Anterior cingulate cortex (tissue), 58 donors: ENCODE results near the gene NEU3.
"Not testable (repeated sequence)": the region's sequence is repeated elsewhere in the genome, so short reads cannot be mapped to it uniquely, and the experiment has no call there.

ENCODE experiments used
- DNase-seq, 58 donors: peaks; one replicate each; lab custom pipeline; 2025; lab: John Stamatoyannopoulos, UW

NEU3 gene

GRCh38 chr11:74980634-74981033, 8.1 kb upstream of the NEU3 start:
- DNase-seq = no peak

DNA sequence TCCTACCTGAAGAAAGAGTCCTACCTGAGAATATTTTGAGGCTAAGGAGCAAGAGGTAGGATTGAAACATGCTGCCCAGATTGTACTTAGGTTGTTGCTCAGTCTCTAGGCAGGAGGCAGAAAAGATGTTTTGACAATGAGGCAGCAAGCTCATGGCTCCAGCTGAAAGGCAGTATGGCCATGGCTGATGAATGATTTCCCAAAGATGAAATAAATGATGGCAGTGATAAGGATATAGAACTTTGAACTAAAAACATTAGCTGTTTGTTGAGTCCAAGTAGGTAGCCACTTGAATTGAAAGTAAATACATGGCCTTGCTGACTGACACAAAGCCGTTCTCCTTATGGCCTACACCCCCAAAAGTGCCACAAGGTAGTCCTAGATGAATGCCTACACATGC, 6.8 kb upstream of the NEU3 start:
- DNase-seq = no peak

DNA sequence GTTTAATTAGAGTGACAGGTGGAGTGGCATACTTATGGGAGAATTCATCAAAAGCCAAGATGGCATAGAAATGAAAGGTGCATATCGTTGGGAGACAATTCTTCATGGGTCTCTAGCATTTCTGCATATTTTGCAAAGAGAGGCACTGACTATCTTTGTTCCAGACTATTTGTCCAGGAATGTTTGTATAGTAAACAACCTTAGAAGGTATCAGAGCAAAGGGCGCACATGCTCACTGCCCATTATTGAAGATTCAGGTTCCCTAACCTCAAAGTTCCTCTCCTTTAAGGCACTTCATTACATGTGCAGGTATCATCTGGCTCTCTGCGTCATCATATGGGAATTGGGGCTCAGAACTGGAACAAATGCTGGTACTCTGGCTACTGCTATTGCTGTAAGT, 4.7 kb upstream of the NEU3 start:
- DNase-seq = no peak

GRCh38 chr11:74984730-74985129, 4.0 kb upstream of the NEU3 start:
- DNase-seq = no peak

GRCh38 chr11:74989260-74989638, 516 bp downstream of the NEU3 start:
- DNase-seq = no peak

GRCh38 chr11:74990150-74990549, 1.4 kb downstream of the NEU3 start:
- DNase-seq = not testable (repeated sequence)

DNA sequence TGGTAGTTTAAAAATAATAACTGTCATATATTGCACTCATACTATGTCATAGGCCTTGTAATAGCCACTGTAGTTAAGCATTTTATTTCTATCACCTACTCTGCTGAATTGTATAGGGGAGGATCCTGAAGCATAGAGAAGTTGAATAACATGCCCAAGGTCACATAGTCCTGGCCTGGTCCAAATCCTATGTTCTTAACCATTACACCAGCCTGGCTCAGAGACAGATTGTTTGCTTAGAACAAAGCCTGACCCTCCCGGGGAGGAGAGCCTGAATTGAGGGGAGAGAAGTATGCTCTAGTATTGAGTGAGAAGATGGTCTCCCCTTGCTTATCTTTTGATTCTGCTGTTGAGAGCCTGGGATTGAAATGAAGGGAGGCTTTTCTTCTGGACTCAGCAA, 2.2 kb downstream of the NEU3 start:
- no peak for DNase-seq

DNA sequence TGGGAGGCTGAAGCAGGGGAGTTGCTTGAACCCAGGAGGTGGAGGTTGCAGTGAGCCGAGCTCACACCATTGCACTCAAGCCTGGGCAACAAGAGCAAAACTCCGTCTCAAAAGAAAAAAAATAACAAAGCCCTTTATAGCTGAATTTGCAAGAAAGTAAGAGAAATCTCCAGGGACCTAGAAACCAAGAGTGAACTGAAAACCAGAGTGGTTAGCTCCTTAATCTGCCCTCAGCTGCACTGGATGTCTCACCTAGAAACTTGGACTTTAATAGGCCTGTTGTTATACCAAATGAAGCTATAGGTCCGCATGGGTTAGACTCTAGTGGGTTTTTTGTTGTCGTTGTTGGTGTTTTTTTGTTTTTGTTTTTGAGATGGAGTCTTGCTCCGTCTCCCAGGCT, 4.1 kb downstream of the NEU3 start:
- no peak for DNase-seq

DNA sequence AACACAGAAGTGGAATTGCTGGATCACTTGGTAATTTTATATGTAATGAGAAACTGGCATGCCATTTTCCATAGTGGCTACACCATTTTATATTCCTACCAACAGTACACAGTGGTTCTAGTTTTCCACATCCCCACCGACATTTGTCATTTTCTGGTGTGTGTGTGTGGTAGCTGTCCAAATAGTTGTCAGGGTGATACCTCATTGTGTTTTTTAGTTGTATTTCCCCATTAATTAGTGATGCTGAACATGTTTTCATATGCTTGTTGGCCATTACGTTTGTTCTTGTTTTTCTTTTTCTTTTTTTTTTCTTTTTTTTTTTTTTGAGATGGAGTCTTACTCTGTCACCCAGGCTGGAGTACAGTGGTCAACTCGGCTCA, 12.2 kb downstream of the NEU3 start:
- DNase-seq = no peak

GRCh38 chr11:75001686-75002085, 13.0 kb downstream of the NEU3 start:
- DNase-seq = no peak

- no peak for DNase-seq
These were observed 13.8 kb downstream of the NEU3 start for GRCh38 chr11:75002516-75002915.

- no peak for DNase-seq
These were observed 15.5 kb downstream of the NEU3 start for GRCh38 chr11:75004215-75004614.

DNA sequence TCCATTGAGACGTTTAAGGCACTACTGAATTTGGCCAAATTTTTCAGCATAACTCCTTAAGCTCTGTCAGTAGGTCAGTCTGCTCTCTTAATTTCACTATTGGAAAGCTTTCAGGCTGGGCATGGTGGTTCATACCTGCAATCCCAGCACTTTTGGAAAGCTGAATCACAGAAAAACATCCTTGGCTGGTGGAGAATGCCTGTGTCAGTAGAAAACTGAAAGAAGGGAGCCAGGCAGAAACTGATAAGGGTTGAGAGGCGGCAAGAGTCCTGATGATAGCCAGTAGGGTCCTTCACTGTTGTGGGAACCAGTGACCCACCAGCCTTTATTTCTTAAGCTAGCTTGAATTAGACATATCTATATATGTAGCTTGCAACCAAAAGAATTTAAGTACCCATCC, 22.6 kb downstream of the NEU3 start:
- DNase-seq = no peak

GRCh38 chr11:75011872-75012271, 23.1 kb downstream of the NEU3 start:
- no peak for DNase-seq

GRCh38 chr11:75013051-75013450, 24.3 kb downstream of the NEU3 start:
- no peak for DNase-seq

GRCh38 chr11:75014129-75014528, 25.4 kb downstream of the NEU3 start:
- DNase-seq = peak in 1 of 58 donors; percentile 2

- not testable (repeated sequence) for DNase-seq
These were observed 30.5 kb downstream of the NEU3 start for GRCh38 chr11:75019200-75019599.

GRCh38 chr11:75020328-75020727, 31.6 kb downstream of the NEU3 start:
- not testable (repeated sequence) for DNase-seq

GRCh38 chr11:75022296-75022695, 33.6 kb downstream of the NEU3 start:
- no peak for DNase-seq

GRCh38 chr11:75022759-75023396, 34.1 kb downstream of the NEU3 start:
- DNase-seq = peak; percentile 18 to 87 (median 69)

- DNase-seq = peak in 15 of 58 donors; percentile 4 to 77 (median 29)
These were observed 34.8 kb downstream of the NEU3 start for GRCh38 chr11:75023446-75024067.

GRCh38 chr11:75024068-75024449, 35.3 kb downstream of the NEU3 start:
- DNase-seq = peak in 23 of 58 donors; percentile 5 to 77 (median 27)
